Stimulated activated effector memory CD8-positive, alpha-beta T cell treated with anti-CD3 and anti-CD28 coated beads, Interleukin-12 subunit alpha, Interleukin-12 subunit beta, amount 100 ng/mL, for 72 hours (primary cell): ENCODE results near the gene TECTB.
A peak's percentile ranks its signal among the peaks of the same experiment; 100 is the strongest.

ENCODE experiments used
- ATAC-seq: fragments of 150-1000 bp; cut with Tn5 transposase; 2 replicates; pipeline ENCODE4 v1.10.0; 2021
- DNase-seq, 2 donors: peaks; one replicate each; pipeline ENCODE4 v3.0.0; 2021 to 2022; ENCODE audit warnings: low spot score in 2 of 2
- H3K27ac Mint-ChIP-seq: one replicate; pipeline ENCODE4 v1.8.0; 2022; ENCODE audit warnings: mild to moderate bottlenecking, mixed read lengths
- H3K36me3 Mint-ChIP-seq: one replicate; pipeline ENCODE4 v1.8.0; 2022; ENCODE audit warnings: mild to moderate bottlenecking, mixed read lengths
- H3K4me1 Mint-ChIP-seq: one replicate; pipeline ENCODE4 v1.8.0; 2022; ENCODE audit warnings: mixed read lengths
- H3K4me3 Mint-ChIP-seq: one replicate; pipeline ENCODE4 v1.8.0; 2022; ENCODE audit warnings: mild to moderate bottlenecking, mixed read lengths
- H3K9me3 Mint-ChIP-seq: one replicate; pipeline ENCODE4 v1.8.0; 2022; ENCODE audit warnings: mixed read lengths

TECTB gene

GRCh38 chr10:112259688-112260087 is 23.5 kb upstream of the TECTB start:
- no peak overlapping the region for H3K4me3 Mint-ChIP-seq
- H3K9me3 Mint-ChIP-seq, result no peaks in the 10 kb centered on the region
- H3K4me1 Mint-ChIP-seq, result no peaks in the 10 kb centered on the region
- DNase-seq, result no peak
- ATAC-seq, result no peak
- no peaks in the 10 kb centered on the region for H3K36me3 Mint-ChIP-seq
- no peak overlapping the region for H3K27ac Mint-ChIP-seq

GRCh38 chr10:112260831-112261230 is 22.4 kb upstream of the TECTB start:
- DNase-seq (no peak), ATAC-seq (no peak)
- Mint-ChIP-seq H3K9me3 (no peaks in the 10 kb centered on the region), H3K27ac (no peak overlapping the region), H3K4me1 (no peaks in the 10 kb centered on the region), H3K36me3 (no peaks in the 10 kb centered on the region), H3K4me3 (no peak overlapping the region)

- ATAC-seq (no peak), DNase-seq (no peak)
- Mint-ChIP-seq H3K4me1 (no peaks in the 10 kb centered on the region), H3K36me3 (no peaks in the 10 kb centered on the region), H3K4me3 (no peak overlapping the region), H3K27ac (no peak overlapping the region), H3K9me3 (no peaks in the 10 kb centered on the region)
Observed at GRCh38 chr10:112261281-112261822, 21.8 kb upstream of the TECTB start.

GRCh38 chr10:112262546-112262945 is 20.7 kb upstream of the TECTB start:
- no peak for ATAC-seq

GRCh38 chr10:112265745-112266144 is 17.5 kb upstream of the TECTB start:
- H3K4me3 Mint-ChIP-seq, result no peak overlapping the region
- ATAC-seq, result no peak
- no peaks in the 10 kb centered on the region for H3K4me1 Mint-ChIP-seq
- H3K9me3 Mint-ChIP-seq, result no peaks in the 10 kb centered on the region
- no peaks in the 10 kb centered on the region for H3K36me3 Mint-ChIP-seq
- no peak overlapping the region for H3K27ac Mint-ChIP-seq
- DNase-seq, result no peak

More at GRCh38 chr10:112262546-112262945, 20.7 kb upstream of the TECTB start:
- H3K9me3 Mint-ChIP-seq, result no peaks in the 10 kb centered on the region
- H3K27ac Mint-ChIP-seq, result no peak overlapping the region
- H3K4me1 Mint-ChIP-seq, result no peaks in the 10 kb centered on the region
- no peak for DNase-seq
- no peak overlapping the region for H3K4me3 Mint-ChIP-seq
- H3K36me3 Mint-ChIP-seq, result no peaks in the 10 kb centered on the region

GRCh38 chr10:112269266-112269665 is 13.9 kb upstream of the TECTB start:
- DNase-seq, result no peak
- H3K4me1 Mint-ChIP-seq, result no peaks in the 10 kb centered on the region
- no peak overlapping the region for H3K27ac Mint-ChIP-seq
- no peaks in the 10 kb centered on the region for H3K9me3 Mint-ChIP-seq
- no peak overlapping the region for H3K4me3 Mint-ChIP-seq
- H3K36me3 Mint-ChIP-seq, result no peaks in the 10 kb centered on the region
- ATAC-seq, result no peak

GRCh38 chr10:112271982-112272381 is 11.2 kb upstream of the TECTB start:
- Mint-ChIP-seq H3K4me3 (no peak overlapping the region), H3K36me3 (no peaks in the 10 kb centered on the region), H3K9me3 (no peaks in the 10 kb centered on the region), H3K4me1 (no peaks in the 10 kb centered on the region), H3K27ac (no peak overlapping the region)
- ATAC-seq, result no peak
- no peak for DNase-seq

GRCh38 chr10:112274831-112275230 is 8.4 kb upstream of the TECTB start:
- Mint-ChIP-seq H3K4me1 (no peaks in the 10 kb centered on the region), H3K27ac (no peak overlapping the region), H3K4me3 (no peak overlapping the region), H3K9me3 (no peaks in the 10 kb centered on the region), H3K36me3 (no peaks in the 10 kb centered on the region)
- DNase-seq (no peak), ATAC-seq (peak; percentile 26)

- DNase-seq (no peak), ATAC-seq (no peak)
- Mint-ChIP-seq H3K4me3 (no peak overlapping the region), H3K27ac (no peak overlapping the region), H3K9me3 (no peaks in the 10 kb centered on the region), H3K4me1 (no peaks in the 10 kb centered on the region), H3K36me3 (no peaks in the 10 kb centered on the region)
Observed at GRCh38 chr10:112275512-112276245, 7.5 kb upstream of the TECTB start.

- Mint-ChIP-seq H3K4me3 (no peak overlapping the region), H3K4me1 (no peaks in the 10 kb centered on the region), H3K36me3 (no peaks in the 10 kb centered on the region), H3K9me3 (no peaks in the 10 kb centered on the region), H3K27ac (no peak overlapping the region)
- no peak for DNase-seq
- ATAC-seq, result no peak
Observed at GRCh38 chr10:112278871-112279270, 4.3 kb upstream of the TECTB start.

GRCh38 chr10:112279433-112279832 is 3.8 kb upstream of the TECTB start:
- no peak overlapping the region for H3K4me3 Mint-ChIP-seq
- ATAC-seq (no peak), DNase-seq (no peak)
- no peaks in the 10 kb centered on the region for H3K4me1 Mint-ChIP-seq
- no peak overlapping the region for H3K27ac Mint-ChIP-seq
- H3K36me3 Mint-ChIP-seq, result no peaks in the 10 kb centered on the region
- no peaks in the 10 kb centered on the region for H3K9me3 Mint-ChIP-seq

GRCh38 chr10:112280205-112280921 is 2.8 kb upstream of the TECTB start:
- no peak for ATAC-seq

GRCh38 chr10:112282086-112282485 is 1.1 kb upstream of the TECTB start:
- no peak for ATAC-seq
- H3K4me1 Mint-ChIP-seq, result no peaks in the 10 kb centered on the region

More at GRCh38 chr10:112280205-112280921, 2.8 kb upstream of the TECTB start:
- no peak for DNase-seq
- Mint-ChIP-seq H3K36me3 (no peaks in the 10 kb centered on the region), H3K4me3 (no peak overlapping the region), H3K27ac (no peak overlapping the region), H3K9me3 (no peaks in the 10 kb centered on the region), H3K4me1 (no peaks in the 10 kb centered on the region)

GRCh38 chr10:112286837-112287818 is 3.9 kb downstream of the TECTB start:
- H3K4me1 Mint-ChIP-seq, result no peaks in the 10 kb centered on the region
- H3K9me3 Mint-ChIP-seq, result no peaks in the 10 kb centered on the region
- ATAC-seq (no peak), DNase-seq (no peak)
- no peaks in the 10 kb centered on the region for H3K36me3 Mint-ChIP-seq
- H3K4me3 Mint-ChIP-seq, result no peak overlapping the region
- no peak overlapping the region for H3K27ac Mint-ChIP-seq

More at GRCh38 chr10:112282086-112282485, 1.1 kb upstream of the TECTB start:
- DNase-seq, result no peak
- Mint-ChIP-seq H3K9me3 (no peaks in the 10 kb centered on the region), H3K27ac (no peak overlapping the region), H3K36me3 (no peaks in the 10 kb centered on the region), H3K4me3 (no peak overlapping the region)

- H3K9me3 Mint-ChIP-seq, result no peaks in the 10 kb centered on the region
- H3K27ac Mint-ChIP-seq, result no peak overlapping the region
- H3K4me3 Mint-ChIP-seq, result no peak overlapping the region
- DNase-seq (no peak), ATAC-seq (no peak)
- no peaks in the 10 kb centered on the region for H3K4me1 Mint-ChIP-seq
- H3K36me3 Mint-ChIP-seq, result no peaks in the 10 kb centered on the region
Observed at GRCh38 chr10:112287844-112288243, 4.6 kb downstream of the TECTB start.
